ENCODE data around the gene MID2.

DNA sequence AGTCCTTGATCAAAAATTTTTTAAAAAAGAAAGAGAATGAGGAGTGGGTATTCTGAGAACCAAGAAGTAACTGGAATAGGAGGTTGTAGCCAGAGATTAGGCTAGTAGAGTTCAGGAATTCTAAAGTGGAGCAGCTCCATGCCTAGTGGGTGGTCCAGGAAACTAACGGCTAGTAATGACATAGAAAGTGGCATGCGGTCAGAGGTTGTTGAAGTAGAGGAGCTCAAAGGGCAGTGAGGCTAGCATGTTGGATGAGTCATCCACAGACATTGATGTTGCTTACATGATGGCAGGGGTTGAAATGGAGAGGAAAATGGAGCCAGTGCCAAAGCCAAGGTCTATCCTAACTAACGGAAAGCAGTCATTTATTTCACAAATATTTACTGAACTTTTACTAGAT lies 114.4 kb downstream of the MID2 start:
- TF ChIP-seq, protein P1, sequence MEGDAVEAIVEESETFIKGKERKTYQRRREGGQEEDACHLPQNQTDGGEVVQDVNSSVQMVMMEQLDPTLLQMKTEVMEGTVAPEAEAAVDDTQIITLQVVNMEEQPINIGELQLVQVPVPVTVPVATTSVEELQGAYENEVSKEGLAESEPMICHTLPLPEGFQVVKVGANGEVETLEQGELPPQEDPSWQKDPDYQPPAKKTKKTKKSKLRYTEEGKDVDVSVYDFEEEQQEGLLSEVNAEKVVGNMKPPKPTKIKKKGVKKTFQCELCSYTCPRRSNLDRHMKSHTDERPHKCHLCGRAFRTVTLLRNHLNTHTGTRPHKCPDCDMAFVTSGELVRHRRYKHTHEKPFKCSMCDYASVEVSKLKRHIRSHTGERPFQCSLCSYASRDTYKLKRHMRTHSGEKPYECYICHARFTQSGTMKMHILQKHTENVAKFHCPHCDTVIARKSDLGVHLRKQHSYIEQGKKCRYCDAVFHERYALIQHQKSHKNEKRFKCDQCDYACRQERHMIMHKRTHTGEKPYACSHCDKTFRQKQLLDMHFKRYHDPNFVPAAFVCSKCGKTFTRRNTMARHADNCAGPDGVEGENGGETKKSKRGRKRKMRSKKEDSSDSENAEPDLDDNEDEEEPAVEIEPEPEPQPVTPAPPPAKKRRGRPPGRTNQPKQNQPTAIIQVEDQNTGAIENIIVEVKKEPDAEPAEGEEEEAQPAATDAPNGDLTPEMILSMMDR (conservative IDR thresholded peaks at IDR 0.05; ENCODE audit: low read length): no peak
- no peak for TF ChIP-seq EZH2phosphoT487 (IDR thresholded peaks at IDR 0.05; ENCODE audit: borderline replicate concordance, low read depth, low read length)
